ENCODE results near the gene FAF1. TPM values are rescaled to one million over a fixed set of nuclear protein-coding genes. Genes with fewer than 3 reads are reported as not detected.

FAF1 gene
- total RNA-seq, 1 donor from 2014 or later: 52.0 TPM

DNA sequence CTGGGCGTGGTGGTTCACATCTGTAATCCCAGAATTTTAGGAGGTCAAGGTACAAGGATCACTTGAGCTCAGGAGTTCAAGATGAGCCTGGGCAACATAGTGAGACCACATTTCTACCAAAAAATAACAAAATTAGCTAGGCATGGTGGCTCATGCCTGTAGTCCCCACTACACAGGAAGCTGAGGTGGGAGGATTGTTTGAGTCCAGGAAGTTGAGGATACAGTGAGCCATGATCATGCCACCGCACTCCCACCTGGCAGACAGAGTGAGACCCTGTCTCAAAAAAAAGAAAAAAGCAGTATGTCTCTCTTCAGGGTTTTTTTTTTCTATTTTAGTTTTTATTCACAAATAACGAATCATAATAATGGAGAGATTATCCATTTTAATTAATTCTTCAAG is 303.1 kb downstream of the FAF1 start:
- no peak overlapping the region for H3K27ac Mint-ChIP-seq (ENCODE audit: unreplicated experiment)

DNA sequence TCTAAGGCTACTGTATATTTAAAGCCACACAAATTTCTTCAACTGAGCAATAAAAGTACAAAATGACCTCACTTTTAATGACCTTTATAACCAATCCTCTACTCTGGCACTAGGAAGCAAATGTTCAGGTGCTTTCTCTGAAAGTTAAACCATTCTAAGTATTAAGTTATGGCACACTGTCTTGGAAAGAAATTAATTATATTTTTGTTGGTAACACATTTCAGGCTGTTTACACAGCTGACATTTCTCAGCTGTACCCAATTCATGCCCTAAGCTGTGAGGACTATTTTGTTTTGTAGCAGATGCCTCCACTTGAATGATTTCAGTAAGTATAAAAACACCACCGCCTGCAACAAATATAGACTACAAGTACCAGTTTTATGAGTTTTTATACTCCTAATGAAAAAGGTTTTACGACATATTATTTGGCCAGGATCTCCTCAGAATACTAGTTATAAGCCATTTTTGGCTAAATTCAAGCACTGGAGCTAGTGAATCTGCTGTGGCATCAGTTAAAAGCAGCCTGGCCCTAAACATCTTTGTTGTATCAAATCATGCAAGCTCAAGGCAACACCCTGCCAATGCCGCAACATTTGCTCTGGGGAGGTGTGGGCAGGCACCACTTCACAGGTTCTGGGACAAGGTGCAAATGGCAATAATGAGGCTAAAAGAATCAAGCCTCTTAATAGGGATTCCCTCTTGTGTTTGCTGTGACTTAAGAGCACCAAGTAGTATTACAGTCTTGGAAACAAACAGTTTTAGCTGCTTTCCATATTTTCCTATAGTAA is 308.4 kb downstream of the FAF1 start:
- H3K4me3 Mint-ChIP-seq (ENCODE audit: unreplicated experiment): no peak overlapping the region
- TF ChIP-seq, protein P1, sequence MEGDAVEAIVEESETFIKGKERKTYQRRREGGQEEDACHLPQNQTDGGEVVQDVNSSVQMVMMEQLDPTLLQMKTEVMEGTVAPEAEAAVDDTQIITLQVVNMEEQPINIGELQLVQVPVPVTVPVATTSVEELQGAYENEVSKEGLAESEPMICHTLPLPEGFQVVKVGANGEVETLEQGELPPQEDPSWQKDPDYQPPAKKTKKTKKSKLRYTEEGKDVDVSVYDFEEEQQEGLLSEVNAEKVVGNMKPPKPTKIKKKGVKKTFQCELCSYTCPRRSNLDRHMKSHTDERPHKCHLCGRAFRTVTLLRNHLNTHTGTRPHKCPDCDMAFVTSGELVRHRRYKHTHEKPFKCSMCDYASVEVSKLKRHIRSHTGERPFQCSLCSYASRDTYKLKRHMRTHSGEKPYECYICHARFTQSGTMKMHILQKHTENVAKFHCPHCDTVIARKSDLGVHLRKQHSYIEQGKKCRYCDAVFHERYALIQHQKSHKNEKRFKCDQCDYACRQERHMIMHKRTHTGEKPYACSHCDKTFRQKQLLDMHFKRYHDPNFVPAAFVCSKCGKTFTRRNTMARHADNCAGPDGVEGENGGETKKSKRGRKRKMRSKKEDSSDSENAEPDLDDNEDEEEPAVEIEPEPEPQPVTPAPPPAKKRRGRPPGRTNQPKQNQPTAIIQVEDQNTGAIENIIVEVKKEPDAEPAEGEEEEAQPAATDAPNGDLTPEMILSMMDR (IDR thresholded peaks at IDR 0.05): no peak
- peak overlapping the region; percentile 34 for H3K27ac Mint-ChIP-seq (ENCODE audit: unreplicated experiment)
- no peaks in the 10 kb centered on the region for H3K9me3 Mint-ChIP-seq (ENCODE audit: unreplicated experiment)
- no peak for DNase-seq (ENCODE audit: extremely low spot score, unreplicated experiment)
- H3K4me1 Mint-ChIP-seq (ENCODE audit: unreplicated experiment): peaks cover 15% of the 10 kb centered on the region
- no peaks in the 10 kb centered on the region for H3K27me3 Mint-ChIP-seq (ENCODE audit: unreplicated experiment)
- no peaks in the 10 kb centered on the region for H3K36me3 Mint-ChIP-seq (ENCODE audit: unreplicated experiment)

More for the DNA sequence above, 303.1 kb downstream of the FAF1 start:
- no peaks in the 10 kb centered on the region for H3K9me3 Mint-ChIP-seq (ENCODE audit: unreplicated experiment)
- H3K4me3 Mint-ChIP-seq (ENCODE audit: unreplicated experiment): no peak overlapping the region
- TF ChIP-seq, protein P1 (IDR thresholded peaks at IDR 0.05): no peak
- H3K4me1 Mint-ChIP-seq (ENCODE audit: unreplicated experiment): peaks cover 13% of the 10 kb centered on the region
- H3K27me3 Mint-ChIP-seq (ENCODE audit: unreplicated experiment): no peaks in the 10 kb centered on the region
- H3K36me3 Mint-ChIP-seq (ENCODE audit: unreplicated experiment): no peaks in the 10 kb centered on the region
- no peak for DNase-seq (ENCODE audit: extremely low spot score, unreplicated experiment)

DNA sequence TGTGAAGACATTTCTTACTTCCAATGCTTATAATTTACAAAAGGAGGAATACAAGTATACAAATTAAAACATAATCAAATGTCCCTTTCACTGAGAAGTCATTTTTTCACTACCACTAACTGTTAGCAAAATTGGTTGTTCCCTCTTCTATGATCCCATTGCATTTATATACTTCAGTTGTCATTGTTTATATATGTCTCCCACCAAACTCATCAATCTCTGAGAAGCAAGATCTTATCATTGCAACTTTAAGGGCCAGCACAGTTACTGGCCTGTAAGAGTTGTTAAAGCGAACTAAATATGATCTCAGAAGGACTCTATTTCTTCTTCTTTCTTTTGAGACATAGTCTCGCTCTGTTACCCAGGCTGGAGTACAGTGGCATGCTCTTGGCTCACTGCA is 313.5 kb downstream of the FAF1 start:
- Mint-ChIP-seq H3K27ac (ENCODE audit: unreplicated experiment) (no peak overlapping the region), H3K27me3 (ENCODE audit: unreplicated experiment) (no peaks in the 10 kb centered on the region), H3K4me1 (ENCODE audit: unreplicated experiment) (peaks cover 28% of the 10 kb centered on the region), H3K36me3 (ENCODE audit: unreplicated experiment) (no peaks in the 10 kb centered on the region), H3K9me3 (ENCODE audit: unreplicated experiment) (no peaks in the 10 kb centered on the region), H3K4me3 (ENCODE audit: unreplicated experiment) (no peak overlapping the region)
- DNase-seq (ENCODE audit: extremely low spot score, unreplicated experiment): no peak
- TF ChIP-seq, protein P1 (IDR thresholded peaks at IDR 0.05): no peak

DNA sequence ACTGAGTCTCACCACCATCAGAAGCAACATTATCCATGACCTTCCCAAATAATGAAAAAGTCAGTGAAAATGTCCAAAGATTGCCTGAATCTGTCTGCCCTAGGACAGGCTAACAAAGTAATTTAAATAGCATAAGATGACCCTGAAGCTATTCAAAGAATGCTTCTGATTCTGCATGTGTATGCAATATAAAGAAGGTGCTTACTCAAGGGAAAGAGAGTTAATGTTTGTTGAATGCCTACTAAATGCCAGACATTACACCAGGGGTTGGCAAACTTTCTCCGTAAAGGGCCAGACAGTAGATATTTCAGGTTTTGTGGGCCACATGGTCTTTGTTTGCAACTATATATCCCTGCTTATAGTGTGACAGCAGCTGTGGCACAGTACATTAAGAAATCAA is 314.9 kb downstream of the FAF1 start:
- Mint-ChIP-seq H3K36me3 (ENCODE audit: unreplicated experiment) (no peaks in the 10 kb centered on the region), H3K27ac (ENCODE audit: unreplicated experiment) (peak overlapping the region; percentile 77), H3K4me3 (ENCODE audit: unreplicated experiment) (peak overlapping the region; percentile 63), H3K4me1 (ENCODE audit: unreplicated experiment) (peaks cover 21% of the 10 kb centered on the region), H3K9me3 (ENCODE audit: unreplicated experiment) (no peaks in the 10 kb centered on the region), H3K27me3 (ENCODE audit: unreplicated experiment) (no peaks in the 10 kb centered on the region)
- no peak for DNase-seq (ENCODE audit: extremely low spot score, unreplicated experiment)
- TF ChIP-seq, protein P1 (IDR thresholded peaks at IDR 0.05): no peak

DNA sequence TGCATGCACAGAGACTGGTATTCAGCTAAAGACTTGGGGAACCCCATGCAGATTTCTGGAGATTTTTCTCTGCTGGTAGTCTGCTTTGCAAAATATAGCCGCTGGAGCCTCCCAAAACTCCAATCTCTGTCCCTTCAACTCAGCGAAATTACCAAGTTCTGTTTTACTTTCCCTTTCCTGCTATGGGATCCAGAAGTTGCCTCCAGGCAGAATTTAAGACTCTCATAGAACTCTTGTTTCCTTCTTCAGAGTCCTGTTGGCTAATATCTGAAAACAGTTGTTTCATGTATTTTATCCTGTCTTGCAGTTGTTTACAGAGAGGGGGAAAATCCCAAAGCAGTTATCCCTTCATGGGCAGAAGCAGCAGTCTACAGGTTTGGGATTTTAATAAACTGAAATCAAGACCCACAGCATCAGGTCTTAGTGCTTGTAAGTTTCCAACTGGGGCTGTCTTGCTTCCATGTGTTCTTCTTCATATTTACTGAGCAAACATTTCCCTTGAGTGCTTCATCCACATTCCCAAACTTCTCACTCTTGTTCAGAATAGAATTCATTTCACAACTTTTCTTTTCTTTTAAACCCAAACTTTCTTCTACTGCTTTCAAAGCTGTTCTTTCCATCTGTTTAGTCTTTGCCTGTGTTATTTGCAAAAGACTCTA is 315.5 kb downstream of the FAF1 start:
- no peaks in the 10 kb centered on the region for H3K27me3 Mint-ChIP-seq (ENCODE audit: unreplicated experiment)
- no peaks in the 10 kb centered on the region for H3K9me3 Mint-ChIP-seq (ENCODE audit: unreplicated experiment)
- no peak for DNase-seq (ENCODE audit: extremely low spot score, unreplicated experiment)
- peak overlapping the region; percentile 77 for H3K27ac Mint-ChIP-seq (ENCODE audit: unreplicated experiment)
- H3K4me1 Mint-ChIP-seq (ENCODE audit: unreplicated experiment): peaks cover 21% of the 10 kb centered on the region
- H3K36me3 Mint-ChIP-seq (ENCODE audit: unreplicated experiment): no peaks in the 10 kb centered on the region
- TF ChIP-seq, protein P1 (IDR thresholded peaks at IDR 0.05): no peak
- peak overlapping the region; percentile 63 for H3K4me3 Mint-ChIP-seq (ENCODE audit: unreplicated experiment)
